GM23338 (cell line): ENCODE results near the gene PDE12. TPM values are rescaled to one million over a fixed set of nuclear protein-coding genes. Genes with fewer than 3 reads are reported as not detected.

ENCODE experiments used
- ATAC-seq: fragments of 200-7000 bp; cut with Tn5 transposase; 3 replicates; pipeline ENCODE4 v1.9.1; 2020
- DNase-seq: peaks from one replicate; pipeline ENCODE4 v3.0.0-alpha.2; 2015; ENCODE audit warnings: low spot score
- H2AFZ ChIP-seq: fragments of 200-600 bp; sonication (generic); 2 replicates; pipeline ENCODE4 v1.8.0; 2016; ENCODE audit warnings: antibody characterized with exemption, mild to moderate bottlenecking, moderate library complexity
- H3F3A ChIP-seq: fragments of 200-600 bp; sonication (generic); replicated peaks from 2 replicates; pipeline ENCODE4 v1.8.0; 2017; ENCODE audit warnings: antibody characterized with exemption, mixed run types, low read depth
- H3K27ac ChIP-seq: fragments of 200-600 bp; sonication (generic); 2 replicates; pipeline ENCODE4 v1.6.1; 2016; ENCODE audit warnings: low read depth
- H3K27me3 ChIP-seq: fragments of 200-600 bp; sonication (generic); 2 replicates; pipeline ENCODE4 v1.8.0; 2016; ENCODE audit warnings: mild to moderate bottlenecking, mixed run types, moderate library complexity; ENCODE audit not compliant: insufficient read depth
- H3K36me3 ChIP-seq: fragments of 200-600 bp; sonication (generic); 2 replicates; pipeline ENCODE4 v1.8.0; 2016; ENCODE audit warnings: mild to moderate bottlenecking; ENCODE audit not compliant: insufficient read depth
- H3K4me1 ChIP-seq: fragments of 200-600 bp; sonication (generic); 2 replicates; pipeline ENCODE4 v1.8.0; 2016; ENCODE audit warnings: mild to moderate bottlenecking, moderate library complexity; ENCODE audit not compliant: insufficient read depth
- H3K4me2 ChIP-seq: fragments of 200-600 bp; sonication (generic); 2 replicates; pipeline ENCODE4 v1.7.1; 2017; ENCODE audit warnings: mixed run types
- H3K4me3 ChIP-seq: fragments of 200-600 bp; sonication (generic); 2 replicates; pipeline ENCODE4 v1.6.1; 2016; ENCODE audit warnings: mixed run types
- H3K79me2 ChIP-seq: fragments of 200-600 bp; sonication (generic); replicated peaks from 2 replicates; pipeline ENCODE4 v1.8.0; 2017; ENCODE audit warnings: mild to moderate bottlenecking; ENCODE audit not compliant: insufficient read depth
- H3K9me2 ChIP-seq: fragments of 200-600 bp; sonication (generic); 2 replicates; pipeline ENCODE4 v1.8.0; 2017; ENCODE audit not compliant: insufficient read depth
- H4K20me1 ChIP-seq: fragments of 200-600 bp; sonication (generic); replicated peaks from 2 replicates; pipeline ENCODE4 v1.8.0; 2017; ENCODE audit warnings: mild to moderate bottlenecking; ENCODE audit not compliant: insufficient read depth
- H3K27ac Mint-ChIP-seq: 2 replicates; pipeline ENCODE4 v1.8.0; 2020; ENCODE audit warnings: inconsistent platforms, mild to moderate bottlenecking, moderate library complexity, mixed read lengths
- H3K27me3 Mint-ChIP-seq: 3 replicates; pipeline ENCODE4 v1.8.0; 2022; ENCODE audit warnings: low read depth, mild to moderate bottlenecking, moderate library complexity, mixed read lengths, inconsistent platforms; ENCODE audit not compliant: insufficient read depth, poor library complexity
- H3K36me3 Mint-ChIP-seq: 3 replicates; pipeline ENCODE4 v1.8.0; 2021; ENCODE audit warnings: low read depth, mild to moderate bottlenecking, inconsistent platforms, moderate library complexity, mixed read lengths
- H3K4me1 Mint-ChIP-seq: 3 replicates; pipeline ENCODE4 v1.8.0; 2020; ENCODE audit warnings: mild to moderate bottlenecking, inconsistent platforms, mixed read lengths
- H3K4me3 Mint-ChIP-seq: 3 replicates; pipeline ENCODE4 v1.8.0; 2021; ENCODE audit warnings: moderate library complexity, mild to moderate bottlenecking, inconsistent platforms, mixed read lengths
- H3K9me3 Mint-ChIP-seq: 3 replicates; pipeline ENCODE4 v1.8.0; 2020; ENCODE audit warnings: moderate library complexity, mild to moderate bottlenecking, inconsistent platforms, mixed read lengths
- EZH2 ChIP-seq: fragments of 200-600 bp; sonication (generic); IDR thresholded peaks from one replicate; pipeline ENCODE4 v1.8.0; 2017; ENCODE audit warnings: antibody characterized with exemption, mild to moderate bottlenecking, low read depth; ENCODE audit not compliant: unreplicated experiment
- EZH2phosphoT487 ChIP-seq: fragments of 200-600 bp; sonication (generic); IDR thresholded peaks from one replicate; pipeline ENCODE4 v1.8.1; 2018; ENCODE audit warnings: antibody characterized with exemption; ENCODE audit not compliant: unreplicated experiment
- JUNB ChIP-seq: IDR thresholded peaks from one replicate; pipeline ENCODE4 v1.6.1; 2016; ENCODE audit warnings: antibody characterized with exemption; ENCODE audit not compliant: unreplicated experiment
- NANOG ChIP-seq: IDR thresholded peaks from 2 replicates; pipeline ENCODE4 v1.6.1; 2016; ENCODE audit warnings: antibody characterized with exemption, borderline replicate concordance
- POLR2AphosphoS5 ChIP-seq: IDR thresholded peaks from 2 replicates; pipeline ENCODE4 v1.6.1; 2016; ENCODE audit warnings: antibody characterized with exemption, low read depth
- STAT1 ChIP-seq: IDR thresholded peaks from one replicate; pipeline ENCODE4 v1.6.1; 2016; ENCODE audit warnings: antibody characterized with exemption; ENCODE audit not compliant: unreplicated experiment
- ZNF114 ChIP-seq: fragments of 250-450 bp; sonication (Bioruptor Pico); IDR thresholded peaks from 2 replicates; pipeline ENCODE4 v1.5.0; 2020; ENCODE audit warnings: mild to moderate bottlenecking, moderate library complexity
- ZNF331 ChIP-seq: fragments of 250-450 bp; sonication (Bioruptor Pico); IDR thresholded peaks from 2 replicates; pipeline ENCODE4 v1.5.0; 2020; ENCODE audit warnings: low read depth, mild to moderate bottlenecking, moderate library complexity
- polyA plus RNA-seq: library from polyadenylated mRNA; unstranded; fragments of >200 nt; fragmentation: Nextera tagmentation; extraction: Ambion mirVana; gene quantifications from 2 replicates; pipeline ENCODE4 v1.2.1, GENCODE V29; 2016
- total RNA-seq: library from RNA; depleted of rRNA; stranded (reverse); fragments of >200 nt; shearing (Covaris generic); gene quantifications from 2 replicates; pipeline ENCODE4 v1.2.3, GENCODE V29; 2014
- TF ChIP-seq, protein P1 (sequence below): IDR thresholded peaks from 2 replicates; pipeline ENCODE4 v1.6.1; 2016; ENCODE audit warnings: antibody characterized with exemption
- TF ChIP-seq, protein P2 (sequence below), 2 experiments: fragments of 200-600 bp in 1 of 2; sonication (generic) in 1 of 2; conservative IDR thresholded peaks; 2 replicates each; pipeline versions ENCODE4 v1.5.1 to v1.6.1; 2016 to 2017; ENCODE audit warnings: antibody characterized with exemption in 2 of 2, low read depth in 2 of 2, mild to moderate bottlenecking in 2 of 2, moderate library complexity in 1 of 2
- TF ChIP-seq, protein P3 (sequence below): IDR thresholded peaks from one replicate; pipeline ENCODE4 v1.6.1; 2018; ENCODE audit warnings: antibody characterized with exemption; ENCODE audit not compliant: unreplicated experiment

The PDE12 gene
- total and polyA plus RNA-seq, 2 experiments from 2014 or later, result 5.0 to 14.3 TPM

DNA sequence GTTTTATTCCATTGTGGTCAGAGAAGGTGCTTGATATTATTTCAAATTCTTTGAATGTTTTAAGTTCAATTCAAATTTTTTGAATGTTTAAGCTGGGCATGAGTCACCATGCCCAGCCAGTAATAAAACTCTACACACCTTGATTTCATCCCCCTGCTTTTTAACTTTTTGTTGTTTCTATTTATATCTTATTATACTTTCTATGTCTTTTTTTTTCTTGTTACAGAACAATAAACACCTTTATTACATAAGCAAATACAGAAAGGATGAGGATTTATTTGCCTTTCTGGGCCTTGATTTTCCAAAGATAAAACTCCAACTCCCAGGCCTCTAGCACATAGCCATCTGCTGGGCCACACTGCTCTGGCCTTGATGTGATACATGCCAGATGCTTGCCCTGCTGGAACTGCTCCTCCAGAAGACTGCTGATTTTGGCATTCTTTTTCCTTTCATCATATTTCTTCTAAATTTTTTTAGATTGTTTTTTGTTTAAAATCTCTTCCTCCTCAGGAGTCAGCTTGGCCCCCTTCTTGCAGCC is 25.9 kb upstream of the PDE12 start:
- Mint-ChIP-seq H3K4me3 (no peak overlapping the region), H3K4me1 (no peaks in the 10 kb centered on the region), H3K9me3 (no peaks in the 10 kb centered on the region), H3K27me3 (peaks cover 2% of the 10 kb centered on the region), H3K27ac (no peak overlapping the region), H3K36me3 (no peaks in the 10 kb centered on the region)
- H3K4me2 ChIP-seq, result no peak overlapping the region
- H3K36me3 ChIP-seq, result no peaks in the 10 kb centered on the region
- H3K4me1 ChIP-seq, result no peaks in the 10 kb centered on the region
- H3K9me2 ChIP-seq, result no peaks in the 10 kb centered on the region
- TF ChIP-seq STAT1, result no peak
- no peak for TF ChIP-seq POLR2AphosphoS5
- TF ChIP-seq EZH2phosphoT487, result no peak
- TF ChIP-seq, protein P1, sequence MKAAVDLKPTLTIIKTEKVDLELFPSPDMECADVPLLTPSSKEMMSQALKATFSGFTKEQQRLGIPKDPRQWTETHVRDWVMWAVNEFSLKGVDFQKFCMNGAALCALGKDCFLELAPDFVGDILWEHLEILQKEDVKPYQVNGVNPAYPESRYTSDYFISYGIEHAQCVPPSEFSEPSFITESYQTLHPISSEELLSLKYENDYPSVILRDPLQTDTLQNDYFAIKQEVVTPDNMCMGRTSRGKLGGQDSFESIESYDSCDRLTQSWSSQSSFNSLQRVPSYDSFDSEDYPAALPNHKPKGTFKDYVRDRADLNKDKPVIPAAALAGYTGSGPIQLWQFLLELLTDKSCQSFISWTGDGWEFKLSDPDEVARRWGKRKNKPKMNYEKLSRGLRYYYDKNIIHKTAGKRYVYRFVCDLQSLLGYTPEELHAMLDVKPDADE, result no peak
- TF ChIP-seq NANOG, result no peak
- TF ChIP-seq, protein P2, sequence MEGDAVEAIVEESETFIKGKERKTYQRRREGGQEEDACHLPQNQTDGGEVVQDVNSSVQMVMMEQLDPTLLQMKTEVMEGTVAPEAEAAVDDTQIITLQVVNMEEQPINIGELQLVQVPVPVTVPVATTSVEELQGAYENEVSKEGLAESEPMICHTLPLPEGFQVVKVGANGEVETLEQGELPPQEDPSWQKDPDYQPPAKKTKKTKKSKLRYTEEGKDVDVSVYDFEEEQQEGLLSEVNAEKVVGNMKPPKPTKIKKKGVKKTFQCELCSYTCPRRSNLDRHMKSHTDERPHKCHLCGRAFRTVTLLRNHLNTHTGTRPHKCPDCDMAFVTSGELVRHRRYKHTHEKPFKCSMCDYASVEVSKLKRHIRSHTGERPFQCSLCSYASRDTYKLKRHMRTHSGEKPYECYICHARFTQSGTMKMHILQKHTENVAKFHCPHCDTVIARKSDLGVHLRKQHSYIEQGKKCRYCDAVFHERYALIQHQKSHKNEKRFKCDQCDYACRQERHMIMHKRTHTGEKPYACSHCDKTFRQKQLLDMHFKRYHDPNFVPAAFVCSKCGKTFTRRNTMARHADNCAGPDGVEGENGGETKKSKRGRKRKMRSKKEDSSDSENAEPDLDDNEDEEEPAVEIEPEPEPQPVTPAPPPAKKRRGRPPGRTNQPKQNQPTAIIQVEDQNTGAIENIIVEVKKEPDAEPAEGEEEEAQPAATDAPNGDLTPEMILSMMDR (conservative IDR thresholded peaks at IDR 0.05; ENCODE audit: low read depth in 2 of 2), result no peak
- no peak overlapping the region for H3K27ac ChIP-seq
- no peaks in the 10 kb centered on the region for H3F3A ChIP-seq
- H2AFZ ChIP-seq, result no peak overlapping the region
- ATAC-seq (no peak), DNase-seq (no peak)
- no peaks in the 10 kb centered on the region for H3K79me2 ChIP-seq
- no peaks in the 10 kb centered on the region for H4K20me1 ChIP-seq
- no peak overlapping the region for H3K4me3 ChIP-seq
- no peaks in the 10 kb centered on the region for H3K27me3 ChIP-seq

DNA sequence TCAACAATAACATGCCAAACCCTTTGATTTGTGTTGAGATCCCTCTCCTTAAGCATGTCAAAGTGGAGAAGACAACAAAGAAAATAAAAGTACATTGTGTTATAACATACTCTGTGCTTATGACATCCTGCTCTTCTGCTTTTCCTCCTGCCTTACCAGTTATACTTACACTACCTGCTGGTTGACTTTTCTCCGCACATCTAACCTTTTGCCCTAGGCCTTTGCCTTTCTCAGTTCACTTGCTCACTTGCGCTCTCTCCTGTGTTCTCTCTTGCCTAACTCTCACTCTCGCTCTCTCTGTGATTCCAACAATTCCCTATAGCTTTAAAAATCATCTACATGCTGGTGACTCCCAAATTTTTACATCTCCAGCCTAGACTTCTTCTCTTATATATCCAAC is 17.6 kb upstream of the PDE12 start:
- Histone ChIP-seq H2AFZ (no peak overlapping the region), H3F3A (no peaks in the 10 kb centered on the region), H3K36me3 (no peaks in the 10 kb centered on the region), H3K4me2 (no peak overlapping the region), H3K4me1 (0 out of 2 replicates have a peak, but pooled peaks cover under 1% of the 10 kb centered on the region), H3K79me2 (no peaks in the 10 kb centered on the region), H4K20me1 (no peaks in the 10 kb centered on the region), H3K27ac (no peak overlapping the region), H3K4me3 (no peak overlapping the region), H3K9me2 (no peaks in the 10 kb centered on the region), H3K27me3 (no peaks in the 10 kb centered on the region)
- Mint-ChIP-seq H3K36me3 (no peaks in the 10 kb centered on the region), H3K27ac (no peak overlapping the region), H3K9me3 (peaks cover 3% of the 10 kb centered on the region; the same call in 1 of the 3 replicates), H3K27me3 (no peaks in the 10 kb centered on the region), H3K4me1 (no peaks in the 10 kb centered on the region), H3K4me3 (no peak overlapping the region)
- DNase-seq, result no peak
- no peak for ATAC-seq
- TF ChIP-seq ZNF331 (no peak), EZH2 (no peak), NANOG (no peak), ZNF114 (CRISPR knock-in tag) (no peak), POLR2AphosphoS5 (no peak), STAT1 (no peak), JUNB (no peak), EZH2phosphoT487 (no peak)
- TF ChIP-seq, protein P3, sequence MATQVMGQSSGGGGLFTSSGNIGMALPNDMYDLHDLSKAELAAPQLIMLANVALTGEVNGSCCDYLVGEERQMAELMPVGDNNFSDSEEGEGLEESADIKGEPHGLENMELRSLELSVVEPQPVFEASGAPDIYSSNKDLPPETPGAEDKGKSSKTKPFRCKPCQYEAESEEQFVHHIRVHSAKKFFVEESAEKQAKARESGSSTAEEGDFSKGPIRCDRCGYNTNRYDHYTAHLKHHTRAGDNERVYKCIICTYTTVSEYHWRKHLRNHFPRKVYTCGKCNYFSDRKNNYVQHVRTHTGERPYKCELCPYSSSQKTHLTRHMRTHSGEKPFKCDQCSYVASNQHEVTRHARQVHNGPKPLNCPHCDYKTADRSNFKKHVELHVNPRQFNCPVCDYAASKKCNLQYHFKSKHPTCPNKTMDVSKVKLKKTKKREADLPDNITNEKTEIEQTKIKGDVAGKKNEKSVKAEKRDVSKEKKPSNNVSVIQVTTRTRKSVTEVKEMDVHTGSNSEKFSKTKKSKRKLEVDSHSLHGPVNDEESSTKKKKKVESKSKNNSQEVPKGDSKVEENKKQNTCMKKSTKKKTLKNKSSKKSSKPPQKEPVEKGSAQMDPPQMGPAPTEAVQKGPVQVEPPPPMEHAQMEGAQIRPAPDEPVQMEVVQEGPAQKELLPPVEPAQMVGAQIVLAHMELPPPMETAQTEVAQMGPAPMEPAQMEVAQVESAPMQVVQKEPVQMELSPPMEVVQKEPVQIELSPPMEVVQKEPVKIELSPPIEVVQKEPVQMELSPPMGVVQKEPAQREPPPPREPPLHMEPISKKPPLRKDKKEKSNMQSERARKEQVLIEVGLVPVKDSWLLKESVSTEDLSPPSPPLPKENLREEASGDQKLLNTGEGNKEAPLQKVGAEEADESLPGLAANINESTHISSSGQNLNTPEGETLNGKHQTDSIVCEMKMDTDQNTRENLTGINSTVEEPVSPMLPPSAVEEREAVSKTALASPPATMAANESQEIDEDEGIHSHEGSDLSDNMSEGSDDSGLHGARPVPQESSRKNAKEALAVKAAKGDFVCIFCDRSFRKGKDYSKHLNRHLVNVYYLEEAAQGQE, result no peak
- TF ChIP-seq, protein P2 (conservative IDR thresholded peaks at IDR 0.05; ENCODE audit: low read depth in 2 of 2), result no peak
